ENCODE data around the gene IGHMBP2.

IGHMBP2 gene

GRCh38 chr11:68927280-68928135 is 23.8 kb downstream of the IGHMBP2 start:
- DNase-seq (ENCODE audit: low spot score) = no peak

- no peak for DNase-seq (ENCODE audit: low spot score)
Observed at GRCh38 chr11:68928136-68928880, 24.6 kb downstream of the IGHMBP2 start.

GRCh38 chr11:68929135-68929534 is 25.4 kb downstream of the IGHMBP2 start:
- DNase-seq (ENCODE audit: low spot score) = no peak

GRCh38 chr11:68929706-68930570 is 26.2 kb downstream of the IGHMBP2 start:
- peak; percentile 71 for DNase-seq (ENCODE audit: low spot score)

GRCh38 chr11:68930991-68931855 is 27.5 kb downstream of the IGHMBP2 start:
- DNase-seq (ENCODE audit: low spot score) = no peak

- peak; percentile 34 for DNase-seq (ENCODE audit: low spot score)
Observed at GRCh38 chr11:68931911-68932310, 28.2 kb downstream of the IGHMBP2 start.

GRCh38 chr11:68932358-68932757 is 28.7 kb downstream of the IGHMBP2 start:
- DNase-seq (ENCODE audit: low spot score) = no peak

- DNase-seq (ENCODE audit: low spot score) = no peak
Observed at GRCh38 chr11:68932933-68933577, 29.4 kb downstream of the IGHMBP2 start.

GRCh38 chr11:68933605-68934320 is 30.1 kb downstream of the IGHMBP2 start:
- DNase-seq (ENCODE audit: low spot score) = no peak

- DNase-seq (ENCODE audit: low spot score) = no peak
Observed at GRCh38 chr11:68934321-68934645, 30.6 kb downstream of the IGHMBP2 start.

- no peak for DNase-seq (ENCODE audit: low spot score)
Observed at GRCh38 chr11:68934666-68935065, 31.0 kb downstream of the IGHMBP2 start.

- no peak for DNase-seq (ENCODE audit: low spot score)
Observed at GRCh38 chr11:68935066-68935465, 31.4 kb downstream of the IGHMBP2 start.

GRCh38 chr11:68935516-68936357 is 32.0 kb downstream of the IGHMBP2 start:
- no peak for DNase-seq (ENCODE audit: low spot score)

- no peak for DNase-seq (ENCODE audit: low spot score)
Observed at GRCh38 chr11:68936358-68936636, 32.6 kb downstream of the IGHMBP2 start.

- no peak for DNase-seq (ENCODE audit: low spot score)
Observed at GRCh38 chr11:68936676-68937620, 33.3 kb downstream of the IGHMBP2 start.

GRCh38 chr11:68938088-68938487 is 34.4 kb downstream of the IGHMBP2 start:
- DNase-seq (ENCODE audit: low spot score) = no peak

GRCh38 chr11:68938816-68939582 is 35.3 kb downstream of the IGHMBP2 start:
- DNase-seq (ENCODE audit: low spot score) = no peak

Measured in putamen (tissue), 1 donor.